Transverse colon (tissue), 4 donors: ENCODE results near the gene RAB12. TPM values are rescaled to one million over a fixed set of nuclear protein-coding genes. Genes with fewer than 3 reads are reported as not detected.
"Not testable (repeated sequence)": the region's sequence is repeated elsewhere in the genome, so short reads cannot be mapped to it uniquely, and the experiment has no call there.

Experiments
- DNase-seq: peaks from one replicate; pipeline ENCODE4 v3.0.0-alpha.2; 2019
- H3K27ac ChIP-seq, 4 donors: fragments of 200-600 bp; sonication (generic); 2 replicates each; pipeline ENCODE4 v1.5.1; 2016 to 2018; ENCODE audit warnings: inconsistent platforms in 4 of 4
- H3K27me3 ChIP-seq: fragments of 200-600 bp; sonication (generic); 2 replicates; pipeline ENCODE4 v1.5.1; 2017; ENCODE audit warnings: inconsistent platforms
- H3K36me3 ChIP-seq, 4 donors: fragments of 200-600 bp; sonication (generic); 2 replicates each; pipeline ENCODE4 v1.5.1; 2017 to 2019; ENCODE audit warnings: inconsistent platforms in 4 of 4
- H3K4me1 ChIP-seq, 4 donors: fragments of 200-600 bp; sonication (generic); 2 replicates each; pipeline ENCODE4 v1.5.1; 2017 to 2020; ENCODE audit warnings: inconsistent platforms in 4 of 4
- H3K4me3 ChIP-seq, 4 donors: fragments of 200-600 bp; sonication (generic); 1 replicate in 1 of 4; 2 replicates in 3 of 4; pipeline versions ENCODE4 v1.5.1 to v1.6.1; 2017 to 2019; ENCODE audit warnings: inconsistent platforms in 4 of 4
- H3K9me3 ChIP-seq, 2 donors: fragments of 200-600 bp; sonication (generic); 2 replicates each; pipeline ENCODE4 v1.5.1; 2017 to 2019; ENCODE audit warnings: inconsistent platforms in 2 of 2
- EP300 ChIP-seq: sonication (generic); formaldehyde crosslinking; IDR thresholded peaks from one replicate; pipeline ENCODE4 v1.6.1; 2017; ENCODE audit warnings: antibody characterized with exemption, low read depth
- POLR2A ChIP-seq: fragments of 450-650 bp; IDR thresholded peaks from one replicate; pipeline ENCODE4 v1.6.1; 2016; ENCODE audit warnings: antibody characterized with exemption, mild to moderate bottlenecking, moderate library complexity
- POLR2AphosphoS5 ChIP-seq, 3 donors: sonication (generic); formaldehyde crosslinking; IDR thresholded peaks; one replicate each; pipeline ENCODE4 v1.6.1; 2016; ENCODE audit warnings: antibody characterized with exemption in 3 of 3
- WGBS, 2 donors: methylation state at CpG; one replicate each; pipeline ENCODE4 v1.1.5; 2018; ENCODE audit warnings: low coverage in 1 of 2; 5-methylcytosine and 5-hydroxymethylcytosine counted together
- in situ Hi-C, 4 donors: fragments of 200-750 bp; cut with MboI; loops; one replicate each; pipeline versions ENCODE4 v1.15.0 to v1.15.1; 2017; ENCODE audit warnings: low sequenced_read_pairs in 3 of 4, low pct_ligation_motif_present in 1 of 4, low pct_unique_long_range_greater_than_20kb in 1 of 4
- intact Hi-C: fragments of 100-400 bp; cut with DNase I; formaldehyde crosslinking; loops from one replicate; pipeline ENCODE4 v1.15.1; 2023; ENCODE audit warnings: low total_unique reads
- total RNA-seq, 4 donors: library from RNA; depleted of rRNA; stranded (reverse); fragments of >200 nt; gene quantifications; one replicate each; pipeline ENCODE4 v1.1.0, GENCODE V29; 2016
- TF ChIP-seq, protein P1 (sequence below), 5 experiments: fragments of 200-600 bp in 3 of 5; fragments of 450-650 bp in 2 of 5; sonication (generic) in 3 of 5; IDR thresholded peaks; 1 replicate in 2 of 5; 2 replicates in 3 of 5; pipeline ENCODE4 v1.5.1; 2016 to 2017; ENCODE audit warnings: antibody characterized with exemption in 5 of 5, inconsistent platforms in 3 of 5, mild to moderate bottlenecking in 2 of 5, moderate library complexity in 1 of 5

The RAB12 gene
- total RNA-seq, 4 donors from 2014 or later, result 6.7 to 40.3 (median 23.7) TPM

DNA sequence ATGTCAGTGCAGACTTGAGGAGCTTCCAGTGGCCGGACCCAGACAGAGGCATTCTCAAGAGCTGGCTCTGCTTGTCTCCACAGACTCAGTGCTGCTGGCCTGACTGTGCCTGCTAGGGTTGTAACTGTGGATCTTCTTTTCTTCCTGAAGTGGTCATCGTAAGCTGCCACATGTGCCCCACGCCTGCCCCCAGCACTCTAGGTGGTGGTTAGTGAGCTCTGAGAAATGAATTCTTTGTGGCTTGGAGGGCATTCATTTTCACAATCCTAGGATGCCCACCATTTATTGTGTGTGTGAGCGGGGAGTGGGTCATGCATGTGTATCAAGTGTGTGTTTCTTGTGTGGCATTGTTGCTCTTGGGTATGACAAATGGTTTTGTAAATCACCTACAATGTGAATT, 23.1 kb downstream of the RAB12 start:
- in situ Hi-C loops (no loop called here), intact Hi-C loops (no loop called here)
- TF ChIP-seq POLR2AphosphoS5 (IDR thresholded peaks at IDR 0.05) (no peak), EP300 (no peak), POLR2A (no peak)
- TF ChIP-seq, protein P1, sequence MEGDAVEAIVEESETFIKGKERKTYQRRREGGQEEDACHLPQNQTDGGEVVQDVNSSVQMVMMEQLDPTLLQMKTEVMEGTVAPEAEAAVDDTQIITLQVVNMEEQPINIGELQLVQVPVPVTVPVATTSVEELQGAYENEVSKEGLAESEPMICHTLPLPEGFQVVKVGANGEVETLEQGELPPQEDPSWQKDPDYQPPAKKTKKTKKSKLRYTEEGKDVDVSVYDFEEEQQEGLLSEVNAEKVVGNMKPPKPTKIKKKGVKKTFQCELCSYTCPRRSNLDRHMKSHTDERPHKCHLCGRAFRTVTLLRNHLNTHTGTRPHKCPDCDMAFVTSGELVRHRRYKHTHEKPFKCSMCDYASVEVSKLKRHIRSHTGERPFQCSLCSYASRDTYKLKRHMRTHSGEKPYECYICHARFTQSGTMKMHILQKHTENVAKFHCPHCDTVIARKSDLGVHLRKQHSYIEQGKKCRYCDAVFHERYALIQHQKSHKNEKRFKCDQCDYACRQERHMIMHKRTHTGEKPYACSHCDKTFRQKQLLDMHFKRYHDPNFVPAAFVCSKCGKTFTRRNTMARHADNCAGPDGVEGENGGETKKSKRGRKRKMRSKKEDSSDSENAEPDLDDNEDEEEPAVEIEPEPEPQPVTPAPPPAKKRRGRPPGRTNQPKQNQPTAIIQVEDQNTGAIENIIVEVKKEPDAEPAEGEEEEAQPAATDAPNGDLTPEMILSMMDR (IDR thresholded peaks at IDR 0.05), result no peak
- H3K27me3 ChIP-seq, result no peaks in the 10 kb centered on the region
- 97% methylated on average over 4 of the region's 4 CpGs; no CpG with 5 or more reads in 1 of the 2 donors for WGBS, 2 donors
- no peaks in the 10 kb centered on the region for H3K9me3 ChIP-seq
- H3K27ac ChIP-seq, result no peak overlapping the region
- H3K4me3 ChIP-seq, result no peak overlapping the region
- H3K4me1 ChIP-seq, result no peaks in the 10 kb centered on the region
- H3K36me3 ChIP-seq, result peaks cover 0 to 36% (median 12%) of the 10 kb centered on the region in 4 donors
- DNase-seq, result no peak

DNA sequence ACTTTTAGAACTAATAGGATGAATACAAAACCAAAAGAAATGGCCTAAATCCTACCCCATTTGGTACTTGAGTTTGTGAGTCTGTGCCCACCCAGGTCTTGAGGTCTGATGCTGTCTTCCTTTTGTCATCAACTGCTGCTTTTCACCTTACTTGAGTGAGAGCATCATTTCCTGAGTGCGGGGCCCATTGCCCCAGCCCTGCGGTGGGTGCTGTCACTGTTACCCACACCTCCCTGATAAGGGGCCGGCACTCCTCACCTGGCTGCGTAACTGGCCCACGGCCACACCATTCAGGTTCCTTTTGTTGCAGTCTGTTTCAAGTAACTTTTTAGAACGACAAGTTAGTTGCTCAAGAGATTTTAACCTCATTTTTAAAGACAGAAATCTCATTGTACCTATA, 25.3 kb downstream of the RAB12 start:
- peaks cover 0 to 50% (median 15%) of the 10 kb centered on the region in 4 donors for H3K36me3 ChIP-seq
- 84 to 93% methylated on average over 2 to 6 of the region's 6 CpGs for WGBS, 2 donors

DNA sequence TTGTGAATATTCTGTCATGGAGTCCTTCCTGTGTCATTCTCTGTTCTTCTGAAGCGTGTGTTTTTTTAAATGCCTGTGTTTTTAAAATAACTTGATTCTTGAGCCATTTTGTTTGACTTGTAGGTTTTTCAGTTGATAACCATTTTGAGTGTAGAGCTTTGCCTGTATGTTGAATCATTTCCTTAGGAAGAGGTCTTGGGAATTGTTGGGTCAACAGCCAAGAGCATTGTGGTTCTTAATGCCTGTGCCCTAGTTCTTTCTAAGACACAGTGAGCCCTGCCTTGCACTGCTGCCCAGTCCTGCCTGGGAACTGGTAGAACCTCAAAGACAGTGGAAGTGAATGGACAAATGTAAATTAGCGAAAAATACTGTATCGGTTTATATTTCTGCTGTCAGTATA, 25.9 kb downstream of the RAB12 start:
- H3K4me3 ChIP-seq, result no peak overlapping the region
- in situ Hi-C loops, result no loop called here
- no peak overlapping the region for H3K27ac ChIP-seq
- peaks cover 0 to 52% (median 17%) of the 10 kb centered on the region in 4 donors for H3K36me3 ChIP-seq
- no peaks in the 10 kb centered on the region for H3K4me1 ChIP-seq
- TF ChIP-seq, protein P1 (IDR thresholded peaks at IDR 0.05), result no peak
- no peak for TF ChIP-seq EP300
- no peak for TF ChIP-seq POLR2AphosphoS5 (IDR thresholded peaks at IDR 0.05)
- TF ChIP-seq POLR2A, result no peak
- intact Hi-C loops, result no loop called here
- 90 to 96% methylated on average over 3 of the region's 3 CpGs for WGBS, 2 donors
- H3K9me3 ChIP-seq, result no peaks in the 10 kb centered on the region
- H3K27me3 ChIP-seq, result no peaks in the 10 kb centered on the region
- DNase-seq, result no peak

More for the DNA sequence above, 25.3 kb downstream of the RAB12 start:
- intact Hi-C loops, result no loop called here
- H3K27ac ChIP-seq, result no peak overlapping the region
- H3K4me1 ChIP-seq, result no peaks in the 10 kb centered on the region
- H3K9me3 ChIP-seq, result no peaks in the 10 kb centered on the region
- H3K4me3 ChIP-seq, result no peak overlapping the region
- TF ChIP-seq POLR2A (no peak), EP300 (no peak), POLR2AphosphoS5 (IDR thresholded peaks at IDR 0.05) (no peak)
- TF ChIP-seq, protein P1 (IDR thresholded peaks at IDR 0.05), result no peak
- no peaks in the 10 kb centered on the region for H3K27me3 ChIP-seq
- in situ Hi-C loops, result no loop called here
- no peak for DNase-seq

DNA sequence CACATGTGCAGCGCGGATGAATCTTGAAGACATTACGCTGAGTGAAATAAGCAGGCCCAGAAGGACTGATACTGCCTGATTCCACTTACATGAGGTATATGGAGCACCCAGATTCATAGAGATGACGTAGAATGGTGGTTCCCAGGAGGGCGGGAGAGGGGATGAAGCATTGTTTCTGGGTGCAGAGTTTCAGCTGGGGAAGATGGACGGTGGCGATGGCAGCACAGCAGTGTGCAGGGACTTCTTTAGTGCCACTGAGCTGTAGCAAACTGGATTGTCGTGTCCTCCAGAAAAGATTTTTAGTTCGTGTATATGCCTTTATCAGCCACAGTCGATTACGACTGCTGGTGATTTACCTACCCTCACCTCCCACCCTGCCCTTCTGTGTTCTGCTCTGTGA, 30.5 kb downstream of the RAB12 start:
- TF ChIP-seq POLR2AphosphoS5 (IDR thresholded peaks at IDR 0.05), result no peak
- 87 to 98% methylated on average over 3 to 11 of the region's 11 CpGs for WGBS, 2 donors
- Histone ChIP-seq H3K27ac (no peak overlapping the region), H3K27me3 (no peaks in the 10 kb centered on the region), H3K36me3 (peaks cover 0 to 38% (median 16%) of the 10 kb centered on the region in 4 donors), H3K9me3 (no peaks in the 10 kb centered on the region), H3K4me1 (no peaks in the 10 kb centered on the region), H3K4me3 (no peak overlapping the region)
- DNase-seq, result no peak
- in situ Hi-C loops, result no loop called here
- intact Hi-C loops, result no loop called here

DNA sequence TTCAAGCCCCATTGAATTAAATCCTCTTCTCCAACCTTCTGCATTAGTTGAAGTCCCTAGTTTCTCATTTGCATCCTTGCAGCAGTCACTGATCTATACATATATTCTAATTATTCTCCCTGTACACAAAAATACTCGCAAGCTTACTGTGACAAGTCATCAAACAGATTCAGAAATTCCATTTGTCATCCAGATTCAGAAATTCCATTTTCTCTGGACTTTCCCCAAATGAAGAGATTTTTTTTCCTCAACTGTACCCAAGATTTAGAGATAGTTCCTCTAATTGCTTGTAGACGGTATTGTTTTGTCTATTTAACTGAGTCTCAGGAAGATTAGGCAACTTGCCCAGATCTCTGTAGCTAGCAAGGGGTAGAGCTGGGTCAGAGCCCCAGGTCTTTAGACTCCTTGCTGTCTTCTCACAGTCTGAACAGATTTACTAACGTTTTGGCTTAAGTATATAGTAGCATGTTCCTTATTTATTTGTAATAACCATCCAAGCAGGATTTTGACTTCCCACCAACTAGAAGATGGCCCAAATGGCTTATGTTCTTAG, 34.2 kb downstream of the RAB12 start:
- Histone ChIP-seq H3K27me3 (no peaks in the 10 kb centered on the region), H3K27ac (no peak overlapping the region), H3K36me3 (peaks cover 0 to 9% (median 4%) of the 10 kb centered on the region in 4 donors), H3K4me1 (no peaks in the 10 kb centered on the region), H3K9me3 (no peaks in the 10 kb centered on the region), H3K4me3 (no peak overlapping the region)
- WGBS, 2 donors, result 46 to 59% methylated on average over 2 to 3 of the region's 3 CpGs
- in situ Hi-C loops (no loop called here), intact Hi-C loops (no loop called here)
- no peak for TF ChIP-seq POLR2A
- no peak for DNase-seq

DNA sequence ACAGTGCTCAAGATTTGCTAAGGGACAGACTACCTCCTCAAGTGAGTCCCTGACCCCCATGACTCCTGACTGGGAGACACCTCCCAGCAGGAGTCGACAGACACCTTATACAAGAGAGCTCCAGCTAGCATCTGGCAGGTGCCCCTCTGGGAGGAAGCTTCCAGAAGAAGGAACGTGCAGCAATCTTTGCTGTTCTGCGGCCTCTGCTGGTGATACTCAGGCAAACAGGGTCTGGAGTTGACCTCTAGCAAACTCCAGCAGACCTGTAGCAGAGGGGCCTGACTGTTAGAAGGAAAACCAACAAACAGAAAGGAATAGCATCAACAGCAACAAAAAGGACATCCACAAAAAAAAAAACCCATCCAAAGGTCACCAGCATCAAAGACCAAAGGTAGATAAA, 38.1 kb downstream of the RAB12 start:
- intact Hi-C loops, H3K9me3 ChIP-seq, H3K4me1 ChIP-seq, H3K4me3 ChIP-seq, DNase-seq, H3K27ac ChIP-seq, in situ Hi-C loops, H3K36me3 ChIP-seq, H3K27me3 ChIP-seq: not testable (repeated sequence)
- WGBS, 2 donors, result 85% methylated on average over 3 of the region's 3 CpGs; no CpG with 5 or more reads in 1 of the 2 donors

DNA sequence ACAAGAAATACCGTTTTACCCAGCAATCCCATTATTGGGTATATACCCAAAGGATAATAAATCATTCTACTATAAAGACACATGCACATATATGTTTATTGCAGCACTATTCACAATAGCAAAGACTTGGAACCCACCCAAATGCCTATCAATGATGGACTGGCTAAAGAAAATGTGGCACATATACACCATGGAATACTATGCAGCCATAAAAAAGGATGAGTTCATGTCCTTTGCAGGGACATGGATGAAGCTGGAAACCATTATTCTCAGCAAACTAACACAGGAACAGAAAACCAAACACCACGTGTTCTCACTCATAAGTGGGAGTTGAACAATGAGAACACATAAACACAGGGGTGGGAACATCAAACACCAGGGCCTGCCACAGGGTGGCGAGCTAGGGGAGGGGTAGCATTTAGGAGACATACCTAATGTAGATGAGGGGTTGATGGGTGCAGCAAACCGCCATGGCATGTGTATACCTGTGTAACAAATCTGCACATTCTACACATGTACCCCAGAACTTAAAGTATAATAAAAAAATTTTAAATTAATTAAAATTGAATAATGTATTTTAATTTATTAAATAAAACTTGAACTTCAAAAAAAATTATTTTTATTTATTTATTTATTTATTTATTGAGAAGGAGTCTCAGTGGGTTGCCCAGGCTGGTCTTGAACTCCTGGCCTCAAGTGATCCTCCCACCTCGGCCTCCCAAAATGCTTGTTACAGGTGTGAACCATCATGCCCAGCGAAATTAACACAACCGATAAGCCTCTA, 42.4 kb downstream of the RAB12 start:
- intact Hi-C loops, result loop anchor here (5.0 kb wide), 1 partner anchor 336 kb away; no protein-coding TSS in a partner anchor

More for the DNA sequence above, 42.4 kb downstream of the RAB12 start:
- H3K4me1 ChIP-seq, H3K36me3 ChIP-seq, H3K9me3 ChIP-seq, H3K27me3 ChIP-seq, H3K27ac ChIP-seq, H3K4me3 ChIP-seq, DNase-seq: not testable (repeated sequence)
- in situ Hi-C loops, result loop anchor here in 3 of 4 donors (10.0 to 25.0 kb wide), 2 partner anchors 333 to 536 kb away; no protein-coding TSS in a partner anchor
- 82 to 93% methylated on average over 6 to 7 of the region's 7 CpGs for WGBS, 2 donors
